Measurements from ENCODE around the gene TMC2. TPM values are rescaled to one million over a fixed set of nuclear protein-coding genes. Genes with fewer than 3 reads are reported as not detected.

TMC2 gene
- total RNA-seq, 1 donor, result not detected

DNA sequence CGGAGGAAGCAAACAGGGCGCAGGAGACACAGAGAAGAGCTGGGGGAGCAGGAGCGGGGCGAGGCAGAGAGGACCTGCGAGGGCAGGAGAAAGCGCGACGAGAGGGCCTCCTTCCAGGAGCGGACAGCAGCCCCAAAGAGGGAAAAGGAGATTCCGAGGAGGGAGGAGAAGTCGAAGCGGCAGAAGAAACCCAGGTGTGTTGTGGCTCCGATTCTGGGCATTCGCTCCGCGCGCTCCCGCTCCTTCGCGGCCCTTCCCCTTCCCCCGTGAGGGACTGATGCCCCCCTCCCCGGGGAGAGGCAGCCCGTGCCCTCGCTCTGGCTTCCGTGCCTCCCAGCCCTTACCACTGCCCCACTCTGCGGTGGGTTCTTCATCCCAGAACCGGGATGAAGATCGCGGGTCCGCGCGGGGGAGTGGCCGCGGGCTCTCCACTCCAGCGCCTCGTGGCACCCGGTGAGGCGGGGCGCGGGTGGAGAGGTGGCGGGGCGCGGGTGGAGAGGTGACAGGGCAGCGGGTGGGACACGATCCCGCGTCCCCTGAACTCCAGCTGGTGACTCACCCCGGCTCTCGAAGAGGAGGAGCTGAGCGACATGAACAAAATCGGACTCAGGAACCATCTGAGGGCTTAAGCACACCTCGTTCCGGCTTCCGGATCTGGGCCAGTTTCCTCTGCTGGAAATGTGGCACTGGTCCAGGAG lies 22.4 kb downstream of the TMC2 start:
- TF ChIP-seq, protein P1, sequence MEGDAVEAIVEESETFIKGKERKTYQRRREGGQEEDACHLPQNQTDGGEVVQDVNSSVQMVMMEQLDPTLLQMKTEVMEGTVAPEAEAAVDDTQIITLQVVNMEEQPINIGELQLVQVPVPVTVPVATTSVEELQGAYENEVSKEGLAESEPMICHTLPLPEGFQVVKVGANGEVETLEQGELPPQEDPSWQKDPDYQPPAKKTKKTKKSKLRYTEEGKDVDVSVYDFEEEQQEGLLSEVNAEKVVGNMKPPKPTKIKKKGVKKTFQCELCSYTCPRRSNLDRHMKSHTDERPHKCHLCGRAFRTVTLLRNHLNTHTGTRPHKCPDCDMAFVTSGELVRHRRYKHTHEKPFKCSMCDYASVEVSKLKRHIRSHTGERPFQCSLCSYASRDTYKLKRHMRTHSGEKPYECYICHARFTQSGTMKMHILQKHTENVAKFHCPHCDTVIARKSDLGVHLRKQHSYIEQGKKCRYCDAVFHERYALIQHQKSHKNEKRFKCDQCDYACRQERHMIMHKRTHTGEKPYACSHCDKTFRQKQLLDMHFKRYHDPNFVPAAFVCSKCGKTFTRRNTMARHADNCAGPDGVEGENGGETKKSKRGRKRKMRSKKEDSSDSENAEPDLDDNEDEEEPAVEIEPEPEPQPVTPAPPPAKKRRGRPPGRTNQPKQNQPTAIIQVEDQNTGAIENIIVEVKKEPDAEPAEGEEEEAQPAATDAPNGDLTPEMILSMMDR (IDR thresholded peaks at IDR 0.05; ENCODE audit: insufficient read depth, low read length), result no peak
- peak overlapping the region; percentile 22 for H3K4me3 ChIP-seq (ENCODE audit: low read depth, low read length)
- no peak for DNase-seq (ENCODE audit: low read depth)

- TF ChIP-seq, protein P1 (IDR thresholded peaks at IDR 0.05; ENCODE audit: insufficient read depth, low read length), result no peak
- peak; percentile 12 for DNase-seq (ENCODE audit: low read depth)
- H3K4me3 ChIP-seq (ENCODE audit: low read depth, low read length), result no peak overlapping the region
These were observed 22.9 kb downstream of the TMC2 start for GRCh38 chr20:2559279-2559626.

DNA sequence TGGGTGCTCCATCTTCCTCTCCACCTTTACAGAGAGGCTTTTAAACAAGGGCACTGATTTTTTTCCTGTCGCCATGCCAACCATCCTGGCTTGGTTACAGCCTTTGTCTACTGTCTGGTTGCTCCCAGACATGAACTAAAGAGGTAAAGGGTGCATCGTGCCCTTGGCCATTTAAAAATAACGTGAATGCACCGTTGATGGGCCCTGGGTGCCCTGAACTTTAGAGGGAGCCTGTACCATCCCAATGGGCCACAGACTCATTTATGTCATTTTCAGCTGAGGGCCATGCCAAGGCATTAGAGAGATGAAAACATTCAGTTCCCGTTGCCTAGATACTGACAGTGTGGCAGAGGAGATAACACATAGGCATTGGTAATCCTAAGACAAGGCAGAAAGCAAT lies 23.3 kb downstream of the TMC2 start:
- TF ChIP-seq, protein P1 (IDR thresholded peaks at IDR 0.05; ENCODE audit: insufficient read depth, low read length), result no peak
- H3K4me3 ChIP-seq (ENCODE audit: low read depth, low read length), result no peak overlapping the region
- peak; percentile 3 for DNase-seq (ENCODE audit: low read depth)

DNA sequence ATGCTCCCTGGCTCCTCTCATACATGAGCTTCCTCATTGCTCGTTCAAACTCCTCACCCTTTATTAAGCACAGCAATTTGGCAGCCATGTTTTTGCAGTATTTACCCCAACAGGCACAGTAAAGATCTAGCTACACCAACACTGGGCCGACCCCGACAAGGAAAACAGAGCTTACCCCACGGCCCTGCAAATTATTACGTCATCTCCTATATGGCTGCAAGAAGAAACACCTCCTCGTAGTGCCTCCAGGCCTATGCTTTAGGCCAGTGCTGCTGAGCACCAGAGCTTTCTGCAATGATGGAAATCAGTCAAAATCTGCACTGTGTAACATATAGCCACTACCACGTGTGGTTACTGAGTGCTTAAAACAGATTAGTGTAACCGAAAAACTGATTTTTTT lies 26.7 kb downstream of the TMC2 start:
- TF ChIP-seq, protein P1 (IDR thresholded peaks at IDR 0.05; ENCODE audit: insufficient read depth, low read length), result no peak
- DNase-seq (ENCODE audit: low read depth), result no peak
- H3K4me3 ChIP-seq (ENCODE audit: low read depth, low read length), result no peak overlapping the region

- TF ChIP-seq, protein P1 (IDR thresholded peaks at IDR 0.05; ENCODE audit: insufficient read depth, low read length), result no peak
- no peak overlapping the region for H3K4me3 ChIP-seq (ENCODE audit: low read depth, low read length)
- DNase-seq (ENCODE audit: low read depth), result no peak
These were observed 28.0 kb downstream of the TMC2 start for GRCh38 chr20:2564406-2564805.

DNA sequence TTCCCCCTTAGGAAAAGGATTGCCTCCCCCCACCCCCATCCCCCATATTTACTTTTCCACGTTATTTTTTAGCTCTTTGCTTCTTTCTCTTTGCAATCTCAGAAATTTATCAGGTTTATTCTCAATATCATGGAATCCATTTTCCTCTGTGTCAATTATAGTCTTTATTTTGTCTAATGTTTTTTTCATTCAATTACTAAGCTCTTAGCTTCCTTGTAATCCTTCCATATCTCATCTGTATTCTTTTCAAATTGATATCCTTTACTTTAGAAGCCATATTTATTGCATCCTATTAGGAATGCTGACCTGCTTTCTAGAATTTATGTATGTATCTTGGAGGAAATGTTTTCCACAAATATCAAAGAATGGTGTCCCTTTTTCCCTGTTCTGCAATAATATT lies 39.3 kb downstream of the TMC2 start:
- no peak for DNase-seq (ENCODE audit: low read depth)
- TF ChIP-seq, protein P1 (IDR thresholded peaks at IDR 0.05; ENCODE audit: insufficient read depth, low read length), result no peak
- no peak overlapping the region for H3K4me3 ChIP-seq (ENCODE audit: low read depth, low read length)

DNA sequence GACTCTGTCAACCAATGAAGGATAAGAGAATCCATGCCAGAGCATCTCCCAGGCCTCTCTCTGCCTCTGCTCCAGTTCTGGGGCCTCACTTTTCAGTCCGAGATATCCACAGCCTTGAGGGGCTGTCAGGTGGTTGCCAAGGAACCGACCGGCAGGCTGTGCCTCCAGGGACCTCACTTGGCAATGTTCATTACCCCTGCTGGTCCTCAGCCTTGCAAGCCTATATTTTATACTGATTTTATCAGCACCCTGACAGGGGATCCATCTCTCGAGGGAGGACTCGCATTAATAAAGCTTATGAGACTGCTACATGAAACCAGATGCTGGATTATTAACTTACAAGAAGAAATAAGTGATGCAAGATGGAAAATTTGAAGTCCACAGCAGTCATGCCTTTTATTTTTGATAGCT lies 39.9 kb downstream of the TMC2 start:
- peak; percentile 4 for DNase-seq (ENCODE audit: low read depth)
- TF ChIP-seq, protein P1 (IDR thresholded peaks at IDR 0.05; ENCODE audit: insufficient read depth, low read length), result no peak

More for the DNA sequence above, 39.9 kb downstream of the TMC2 start:
- no peak overlapping the region for H3K4me3 ChIP-seq (ENCODE audit: low read depth, low read length)

Measured in fibroblast of the aortic adventitia (primary cell).